Hepatocyte (in vitro differentiated cells): ENCODE data around the gene PEA15. TPM values are rescaled to one million over a fixed set of nuclear protein-coding genes. Genes with fewer than 3 reads are reported as not detected.

Source experiments
- DNase-seq: peaks from one replicate; pipeline ENCODE4 v3.0.0-alpha.2; 2016; ENCODE audit warnings: low spot score
- H2AFZ ChIP-seq: fragments of 200-600 bp; sonication (generic); 2 replicates; pipeline ENCODE4 v1.6.0; 2016; ENCODE audit warnings: antibody characterized with exemption, mild to moderate bottlenecking
- H3K27ac ChIP-seq: fragments of 200-600 bp; sonication (generic); 2 replicates; pipeline ENCODE4 v1.5.1; 2016; ENCODE audit warnings: mild to moderate bottlenecking
- H3K27me3 ChIP-seq: fragments of 200-600 bp; sonication (generic); 2 replicates; pipeline ENCODE4 v1.6.1; 2016
- H3K36me3 ChIP-seq: fragments of 200-600 bp; sonication (generic); replicated peaks from 2 replicates; pipeline ENCODE4 v1.5.1; 2016; ENCODE audit warnings: low read depth; ENCODE audit not compliant: insufficient read depth
- H3K4me1 ChIP-seq: fragments of 200-600 bp; sonication (generic); 2 replicates; pipeline ENCODE4 v1.5.1; 2016; ENCODE audit warnings: mild to moderate bottlenecking, moderate library complexity; ENCODE audit not compliant: insufficient read depth
- H3K4me2 ChIP-seq: fragments of 200-600 bp; sonication (generic); 2 replicates; pipeline ENCODE4 v1.6.0; 2016
- H3K4me3 ChIP-seq: fragments of 200-600 bp; sonication (generic); 2 replicates; pipeline ENCODE4 v1.5.1; 2016; ENCODE audit warnings: mild to moderate bottlenecking
- H3K79me2 ChIP-seq: fragments of 200-600 bp; sonication (generic); 2 replicates; pipeline ENCODE4 v1.6.0; 2017; ENCODE audit warnings: mild to moderate bottlenecking
- H3K9me2 ChIP-seq: fragments of 200-600 bp; sonication (generic); replicated peaks from 2 replicates; pipeline ENCODE4 v1.6.0; 2017; ENCODE audit warnings: mild to moderate bottlenecking; ENCODE audit not compliant: insufficient read depth
- H3K9me3 ChIP-seq: fragments of 200-600 bp; sonication (generic); 2 replicates; pipeline ENCODE4 v1.5.1; 2016; ENCODE audit warnings: low read depth, mild to moderate bottlenecking
- H4K20me1 ChIP-seq: fragments of 200-600 bp; sonication (generic); 2 replicates; pipeline ENCODE4 v1.6.0; 2016; ENCODE audit warnings: mild to moderate bottlenecking; ENCODE audit not compliant: insufficient read depth, poor library complexity, severe bottlenecking
- EZH2 ChIP-seq: fragments of 200-600 bp; sonication (generic); IDR thresholded peaks from 2 replicates; pipeline ENCODE4 v1.6.1; 2016; ENCODE audit warnings: antibody characterized with exemption, mild to moderate bottlenecking, borderline replicate concordance
- EZH2phosphoT487 ChIP-seq: fragments of 200-600 bp; sonication (generic); IDR thresholded peaks from one replicate; pipeline ENCODE4 v1.6.1; 2018; ENCODE audit warnings: antibody characterized with exemption, mild to moderate bottlenecking, low read depth, moderate library complexity; ENCODE audit not compliant: unreplicated experiment, severe bottlenecking
- WGBS: methylation state at CpG from one replicate; pipeline ENCODE4 v1.1.6; 2016; ENCODE audit warnings: low lambda C conversion rate; ENCODE audit errors: missing lambda C conversion rate; 5-methylcytosine and 5-hydroxymethylcytosine counted together
- polyA plus RNA-seq: library from polyadenylated mRNA; unstranded; fragments of >200 nt; fragmentation: Nextera tagmentation; extraction: Ambion mirVana; gene quantifications from 2 replicates; pipeline ENCODE4 v1.2.1, GENCODE V29; 2016
- total RNA-seq: library from RNA; depleted of rRNA; stranded (reverse); fragments of >200 nt; gene quantifications from 2 replicates; pipeline ENCODE4 v1.2.3, GENCODE V29; 2014
- TF ChIP-seq, protein P1 (sequence below): fragments of 200-600 bp; sonication (generic); IDR thresholded peaks from 2 replicates; pipeline ENCODE4 v1.5.1; 2016; ENCODE audit warnings: antibody characterized with exemption, mild to moderate bottlenecking; ENCODE audit not compliant: poor library complexity

Gene PEA15
- total and polyA plus RNA-seq, 2 experiments from 2014 or later = 61.1 to 62.0 TPM

GRCh38 chr1:160192234-160192633 is 12.9 kb upstream of the PEA15 start:
- Histone ChIP-seq H3K4me2 (no peak overlapping the region), H3K79me2 (no peaks in the 10 kb centered on the region), H3K4me1 (peaks cover 10% of the 10 kb centered on the region), H3K27ac (no peak overlapping the region), H3K9me3 (no peaks in the 10 kb centered on the region), H3K4me3 (no peak overlapping the region), H3K36me3 (no peaks in the 10 kb centered on the region), H2AFZ (no peak overlapping the region), H3K9me2 (no peaks in the 10 kb centered on the region), H3K27me3 (no peaks in the 10 kb centered on the region), H4K20me1 (no peaks in the 10 kb centered on the region)
- TF ChIP-seq, protein P1, sequence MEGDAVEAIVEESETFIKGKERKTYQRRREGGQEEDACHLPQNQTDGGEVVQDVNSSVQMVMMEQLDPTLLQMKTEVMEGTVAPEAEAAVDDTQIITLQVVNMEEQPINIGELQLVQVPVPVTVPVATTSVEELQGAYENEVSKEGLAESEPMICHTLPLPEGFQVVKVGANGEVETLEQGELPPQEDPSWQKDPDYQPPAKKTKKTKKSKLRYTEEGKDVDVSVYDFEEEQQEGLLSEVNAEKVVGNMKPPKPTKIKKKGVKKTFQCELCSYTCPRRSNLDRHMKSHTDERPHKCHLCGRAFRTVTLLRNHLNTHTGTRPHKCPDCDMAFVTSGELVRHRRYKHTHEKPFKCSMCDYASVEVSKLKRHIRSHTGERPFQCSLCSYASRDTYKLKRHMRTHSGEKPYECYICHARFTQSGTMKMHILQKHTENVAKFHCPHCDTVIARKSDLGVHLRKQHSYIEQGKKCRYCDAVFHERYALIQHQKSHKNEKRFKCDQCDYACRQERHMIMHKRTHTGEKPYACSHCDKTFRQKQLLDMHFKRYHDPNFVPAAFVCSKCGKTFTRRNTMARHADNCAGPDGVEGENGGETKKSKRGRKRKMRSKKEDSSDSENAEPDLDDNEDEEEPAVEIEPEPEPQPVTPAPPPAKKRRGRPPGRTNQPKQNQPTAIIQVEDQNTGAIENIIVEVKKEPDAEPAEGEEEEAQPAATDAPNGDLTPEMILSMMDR = no peak
- TF ChIP-seq EZH2phosphoT487 (no peak), EZH2 (no peak)
- no peak for DNase-seq

DNA sequence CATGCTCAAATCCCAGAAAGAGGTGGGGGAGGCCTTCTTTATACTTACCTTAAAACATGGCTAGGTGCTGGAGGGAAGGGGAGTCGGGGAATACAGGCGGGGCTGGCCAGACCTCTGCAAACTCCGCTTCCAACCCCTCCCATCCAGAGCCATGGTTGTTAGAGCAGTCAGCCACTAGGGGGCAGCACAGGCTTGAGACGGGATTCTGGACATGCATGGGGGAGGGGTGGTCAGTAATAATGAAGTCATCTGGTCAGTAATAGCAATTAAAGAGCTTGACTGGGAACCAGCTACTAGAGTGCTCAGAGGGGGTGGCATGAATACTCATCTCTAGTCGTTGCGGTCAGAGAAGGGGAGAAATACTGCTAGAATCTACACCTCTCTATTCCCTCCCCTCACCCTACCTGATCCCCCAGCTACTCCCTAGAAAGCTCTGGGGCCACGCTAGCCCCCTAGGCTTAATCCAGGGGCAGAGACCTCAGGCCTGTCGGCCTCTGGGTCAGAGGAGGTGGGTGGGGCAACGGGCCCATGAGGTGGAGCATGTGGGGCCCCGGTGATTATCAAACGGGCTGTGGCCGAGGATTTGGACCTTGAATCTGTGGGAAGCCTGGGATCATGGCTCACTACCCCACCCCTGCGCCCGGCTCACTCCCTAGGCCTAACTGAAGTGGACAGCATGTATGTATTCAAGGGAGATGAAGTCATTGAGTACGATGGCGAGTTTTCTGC is 11.9 kb upstream of the PEA15 start:
- H3K27ac ChIP-seq = no peak overlapping the region
- TF ChIP-seq, protein P1 = peak; percentile 93
- TF ChIP-seq EZH2phosphoT487 = no peak
- no peak overlapping the region for H3K4me3 ChIP-seq
- H2AFZ ChIP-seq = peak overlapping the region; percentile 7
- no peaks in the 10 kb centered on the region for H4K20me1 ChIP-seq
- peak overlapping the region; percentile 12 for H3K4me2 ChIP-seq
- H3K9me2 ChIP-seq = no peaks in the 10 kb centered on the region
- 30% methylated on average over 15 of the region's 16 CpGs for WGBS
- peaks cover 10% of the 10 kb centered on the region for H3K4me1 ChIP-seq
- DNase-seq = peak; percentile 94
- no peaks in the 10 kb centered on the region for H3K79me2 ChIP-seq
- no peaks in the 10 kb centered on the region for H3K36me3 ChIP-seq
- no peaks in the 10 kb centered on the region for H3K9me3 ChIP-seq
- H3K27me3 ChIP-seq = no peaks in the 10 kb centered on the region

DNA sequence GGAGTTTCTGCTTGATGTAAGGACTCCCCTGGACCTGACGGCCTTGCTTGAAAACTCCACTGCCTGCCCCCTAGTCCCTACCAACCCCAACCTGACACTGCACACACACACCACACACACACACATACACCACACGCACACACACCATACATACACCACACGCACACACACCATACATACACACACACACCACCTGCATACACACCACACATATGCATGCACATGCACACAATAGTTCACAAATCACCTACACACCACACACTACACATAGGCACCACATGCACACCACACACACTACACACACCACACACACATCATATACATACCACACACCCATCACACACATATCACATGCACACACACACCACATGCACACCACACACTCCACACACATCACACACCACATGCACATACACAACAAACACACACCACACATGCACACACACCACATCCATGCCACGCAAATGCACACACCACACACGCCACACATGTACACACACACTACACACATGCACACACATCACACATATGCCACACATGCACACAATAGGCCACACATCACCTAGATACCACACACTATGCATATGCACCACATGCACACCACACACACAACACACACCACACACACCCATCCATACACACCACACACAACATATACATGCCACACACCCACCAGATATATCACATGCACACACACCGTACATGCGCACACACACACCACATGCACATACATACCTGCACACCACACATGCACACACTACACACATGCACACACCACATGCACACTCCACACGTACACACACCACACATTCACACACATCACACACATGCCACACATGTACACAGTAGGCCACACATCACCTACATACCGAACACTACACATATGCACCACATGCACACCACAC is 11.1 kb upstream of the PEA15 start:
- H3K27me3 ChIP-seq = no peaks in the 10 kb centered on the region
- H4K20me1 ChIP-seq = no peaks in the 10 kb centered on the region
- no peak overlapping the region for H2AFZ ChIP-seq
- H3K9me2 ChIP-seq = no peaks in the 10 kb centered on the region
- peaks cover 10% of the 10 kb centered on the region for H3K4me1 ChIP-seq
- no peaks in the 10 kb centered on the region for H3K79me2 ChIP-seq
- no peak for DNase-seq
- H3K4me2 ChIP-seq = no peak overlapping the region
- WGBS = 79% methylated on average over 9 of the region's 9 CpGs
- no peak overlapping the region for H3K4me3 ChIP-seq
- no peaks in the 10 kb centered on the region for H3K9me3 ChIP-seq
- no peaks in the 10 kb centered on the region for H3K36me3 ChIP-seq
- H3K27ac ChIP-seq = no peak overlapping the region
- TF ChIP-seq EZH2phosphoT487 = no peak
- TF ChIP-seq, protein P1 = no peak
- no peak for TF ChIP-seq EZH2
